Measurements from ENCODE around the gene NAPB.
"Not testable (repeated sequence)": the region's sequence is repeated elsewhere in the genome, so short reads cannot be mapped to it uniquely, and the experiment has no call there.

The NAPB gene

GRCh38 chr20:23366384-23366783, 54.9 kb downstream of the NAPB start:
- DNase-seq, result peak in 2 of 5 experiments; percentile 13 to 57

- DNase-seq, result no peak
Measured at GRCh38 chr20:23365390-23366165, 55.7 kb downstream of the NAPB start.

- no peak for DNase-seq
Measured at GRCh38 chr20:23363257-23363649, 58.0 kb downstream of the NAPB start.

GRCh38 chr20:23362392-23363256, 58.7 kb downstream of the NAPB start:
- peak in 2 of 5 experiments; percentile 40 to 54 for DNase-seq

- peak; percentile 96 to 99 (median 97) for DNase-seq
Measured at GRCh38 chr20:23361476-23362391, 59.6 kb downstream of the NAPB start, which contains the start of gene GZF1. Gene GZF1 (plus strand): TSS chr20:23362182. CDS start chr20:23364384, 2,202 bp downstream.

GRCh38 chr20:23361119-23361475, 60.2 kb downstream of the NAPB start:
- no peak for DNase-seq

- DNase-seq, result no peak
Measured at GRCh38 chr20:23360531-23360930, 60.8 kb downstream of the NAPB start.

GRCh38 chr20:23358923-23359593, 62.2 kb downstream of the NAPB start:
- DNase-seq, result no peak

- no peak for DNase-seq
Measured at GRCh38 chr20:23358563-23358906, 62.8 kb downstream of the NAPB start.

GRCh38 chr20:23357767-23358562, 63.3 kb downstream of the NAPB start:
- peak; percentile 98 to 100 (median 100) for DNase-seq

- no peak for DNase-seq
Measured at GRCh38 chr20:23356203-23356602, 65.1 kb downstream of the NAPB start.

GRCh38 chr20:23350904-23351838, 70.1 kb downstream of the NAPB start:
- peak; percentile 21 to 79 (median 56) for DNase-seq

- DNase-seq, result peak; percentile 87 to 97 (median 96)
Measured at GRCh38 chr20:23350196-23350903, 70.9 kb downstream of the NAPB start, which contains the start of gene NXT1. Gene NXT1 (plus strand): TSS chr20:23350791. CDS start chr20:23354042, 3,251 bp downstream.

GRCh38 chr20:23349338-23350195, 71.7 kb downstream of the NAPB start:
- peak in 3 of 5 experiments; percentile 59 to 87 (median 69) for DNase-seq

GRCh38 chr20:23348510-23348909, 72.8 kb downstream of the NAPB start:
- DNase-seq, result not testable (repeated sequence)

- no peak for DNase-seq
Measured at GRCh38 chr20:23347791-23348190, 73.5 kb downstream of the NAPB start.

- DNase-seq, result peak in 1 of 5 experiments; percentile 45
Measured at GRCh38 chr20:23346002-23346401, 75.3 kb downstream of the NAPB start.

- DNase-seq, result no peak
Measured at GRCh38 chr20:23344336-23344735, 77.0 kb downstream of the NAPB start.

Data from T-helper 2 cell (primary cell).